Chondrocyte (in vitro differentiated cells): ENCODE results near the gene WDR76. TPM values are rescaled to one million over a fixed set of nuclear protein-coding genes. Genes with fewer than 3 reads are reported as not detected.

Source experiments
- DNase-seq: peaks from one replicate; pipeline ENCODE4 v3.0.0; 2021; ENCODE audit warnings: mixed read lengths, low spot score
- H3K27ac Mint-ChIP-seq: one replicate; pipeline ENCODE4 v1.8.0; 2021; ENCODE audit warnings: mild to moderate bottlenecking, moderate library complexity, mixed read lengths; ENCODE audit not compliant: unreplicated experiment
- H3K27me3 Mint-ChIP-seq: 2 replicates; pipeline ENCODE4 v1.8.0; 2021; ENCODE audit warnings: low read depth, mixed read lengths
- H3K36me3 Mint-ChIP-seq: 2 replicates; pipeline ENCODE4 v1.8.0; 2021; ENCODE audit warnings: low read depth, mixed read lengths
- H3K4me1 Mint-ChIP-seq: 2 replicates; pipeline ENCODE4 v1.8.0; 2021; ENCODE audit warnings: low read depth, mild to moderate bottlenecking, mixed read lengths
- H3K4me3 Mint-ChIP-seq: one replicate; pipeline ENCODE4 v1.8.0; 2021; ENCODE audit warnings: mild to moderate bottlenecking, moderate library complexity, mixed read lengths; ENCODE audit not compliant: unreplicated experiment
- H3K9me3 Mint-ChIP-seq: 2 replicates; pipeline ENCODE4 v1.8.0; 2021; ENCODE audit warnings: low read depth, mixed read lengths
- total RNA-seq: library from RNA; stranded (reverse); gene quantifications from 3 replicates; pipeline ENCODE4 v1.2.1, GENCODE V29; 2021
- TF ChIP-seq, protein P1 (sequence below): fragments of 200-600 bp; sonication (generic); IDR thresholded peaks from 2 replicates; pipeline ENCODE4 v1.5.0; 2021; ENCODE audit warnings: antibody characterized with exemption, mild to moderate bottlenecking, moderate library complexity

Gene WDR76
- total RNA-seq, 1 donor from 2014 or later = 6.1 TPM

DNA sequence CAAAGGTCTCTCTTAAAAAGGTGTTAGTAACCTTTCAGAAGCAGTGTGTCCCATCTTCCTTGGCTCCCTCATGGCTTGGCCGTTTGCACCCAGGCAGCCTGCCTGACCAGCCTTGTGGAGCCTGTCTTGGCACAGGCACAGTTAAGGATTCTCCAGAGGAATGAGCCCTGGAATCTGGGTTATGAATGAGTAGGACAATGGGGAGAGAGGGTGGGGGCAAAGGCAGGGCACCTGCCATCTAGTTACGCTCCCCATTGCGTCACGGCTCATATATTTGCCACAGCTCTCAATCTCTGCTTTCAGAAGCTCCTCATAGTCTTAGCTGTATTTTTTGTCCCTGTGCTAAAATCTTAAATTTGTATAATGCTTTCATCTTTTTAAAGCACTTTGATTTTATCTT, 50.6 kb downstream of the WDR76 start:
- H3K36me3 Mint-ChIP-seq = no peaks in the 10 kb centered on the region
- TF ChIP-seq, protein P1, sequence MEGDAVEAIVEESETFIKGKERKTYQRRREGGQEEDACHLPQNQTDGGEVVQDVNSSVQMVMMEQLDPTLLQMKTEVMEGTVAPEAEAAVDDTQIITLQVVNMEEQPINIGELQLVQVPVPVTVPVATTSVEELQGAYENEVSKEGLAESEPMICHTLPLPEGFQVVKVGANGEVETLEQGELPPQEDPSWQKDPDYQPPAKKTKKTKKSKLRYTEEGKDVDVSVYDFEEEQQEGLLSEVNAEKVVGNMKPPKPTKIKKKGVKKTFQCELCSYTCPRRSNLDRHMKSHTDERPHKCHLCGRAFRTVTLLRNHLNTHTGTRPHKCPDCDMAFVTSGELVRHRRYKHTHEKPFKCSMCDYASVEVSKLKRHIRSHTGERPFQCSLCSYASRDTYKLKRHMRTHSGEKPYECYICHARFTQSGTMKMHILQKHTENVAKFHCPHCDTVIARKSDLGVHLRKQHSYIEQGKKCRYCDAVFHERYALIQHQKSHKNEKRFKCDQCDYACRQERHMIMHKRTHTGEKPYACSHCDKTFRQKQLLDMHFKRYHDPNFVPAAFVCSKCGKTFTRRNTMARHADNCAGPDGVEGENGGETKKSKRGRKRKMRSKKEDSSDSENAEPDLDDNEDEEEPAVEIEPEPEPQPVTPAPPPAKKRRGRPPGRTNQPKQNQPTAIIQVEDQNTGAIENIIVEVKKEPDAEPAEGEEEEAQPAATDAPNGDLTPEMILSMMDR = no peak
- no peaks in the 10 kb centered on the region for H3K27me3 Mint-ChIP-seq
- H3K9me3 Mint-ChIP-seq = no peaks in the 10 kb centered on the region
- no peak overlapping the region for H3K4me3 Mint-ChIP-seq
- no peaks in the 10 kb centered on the region for H3K4me1 Mint-ChIP-seq
- H3K27ac Mint-ChIP-seq = peak overlapping the region; percentile 2
- no peak for DNase-seq

DNA sequence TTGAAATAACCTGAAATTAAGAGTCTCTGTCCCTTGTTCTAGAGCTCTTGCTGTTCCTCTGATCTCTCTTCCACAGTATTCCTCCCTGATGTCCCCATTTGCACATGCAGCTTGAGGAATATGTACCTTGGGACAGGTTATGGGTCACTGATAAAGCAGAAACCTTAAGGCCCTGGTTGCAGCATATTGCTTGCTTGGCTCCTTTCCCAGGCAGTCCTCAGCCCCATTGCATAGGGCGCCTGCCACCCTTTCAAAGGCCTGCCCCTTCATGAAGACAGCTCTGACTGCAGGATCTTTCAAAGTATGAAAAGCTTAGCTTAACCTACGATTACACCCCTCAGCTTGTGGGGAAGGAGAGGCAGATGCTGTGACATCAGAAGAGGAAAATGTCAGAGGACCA, 51.6 kb downstream of the WDR76 start:
- DNase-seq = no peak
- TF ChIP-seq, protein P1 = no peak
- Mint-ChIP-seq H3K36me3 (no peaks in the 10 kb centered on the region), H3K27ac (no peak overlapping the region), H3K27me3 (no peaks in the 10 kb centered on the region), H3K4me1 (no peaks in the 10 kb centered on the region), H3K9me3 (no peaks in the 10 kb centered on the region), H3K4me3 (no peak overlapping the region)

DNA sequence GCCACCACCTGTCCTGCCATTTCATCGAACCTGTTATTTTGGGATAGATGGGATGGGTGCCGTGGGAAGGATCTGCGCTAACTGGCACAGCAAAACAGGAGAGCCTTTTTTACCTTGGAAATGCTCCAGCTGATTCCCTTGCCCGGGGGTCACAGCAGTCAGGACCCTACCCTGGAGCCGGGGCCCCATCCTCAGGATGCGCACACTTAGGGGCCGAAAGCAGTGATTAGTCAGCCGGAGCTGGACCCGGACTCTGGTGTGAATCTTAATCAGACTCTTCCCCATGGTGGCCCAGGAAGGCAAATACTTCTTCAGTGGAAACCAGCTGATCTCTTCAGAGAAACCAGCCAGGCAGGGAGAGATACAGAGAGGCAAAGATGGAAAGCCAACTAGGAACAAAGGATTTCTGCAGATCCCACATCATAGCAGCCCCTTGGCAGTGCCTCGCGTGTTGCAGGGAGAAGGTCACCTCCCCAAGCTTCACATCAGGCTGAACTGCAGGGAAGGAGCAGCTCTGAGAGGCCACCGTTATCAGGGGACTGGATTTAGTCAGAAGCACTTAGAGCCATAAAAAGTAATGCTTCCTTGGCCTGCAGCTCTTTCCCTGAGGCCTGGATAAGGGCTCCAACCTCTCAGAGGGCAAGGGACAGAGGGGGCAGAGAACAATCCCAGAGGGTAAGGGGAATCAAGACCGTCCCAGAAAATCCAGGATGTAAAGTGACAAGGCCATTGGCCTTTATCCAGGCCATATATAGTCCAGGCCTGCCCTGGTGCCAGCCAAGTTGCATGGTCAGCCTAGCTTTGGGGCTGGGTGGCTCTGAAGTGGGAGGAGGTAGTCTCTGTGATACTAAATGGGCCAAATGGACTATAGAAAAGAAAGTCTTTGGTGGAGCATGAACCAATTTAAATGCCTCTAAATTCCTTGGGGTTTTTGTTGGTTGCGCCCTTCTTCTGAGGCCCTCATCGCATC, 52.9 kb downstream of the WDR76 start:
- H3K27me3 Mint-ChIP-seq = no peaks in the 10 kb centered on the region
- H3K4me1 Mint-ChIP-seq = no peaks in the 10 kb centered on the region
- TF ChIP-seq, protein P1 = no peak
- H3K9me3 Mint-ChIP-seq = no peaks in the 10 kb centered on the region
- H3K36me3 Mint-ChIP-seq = no peaks in the 10 kb centered on the region
- no peak for DNase-seq
- no peak overlapping the region for H3K27ac Mint-ChIP-seq
- H3K4me3 Mint-ChIP-seq = no peak overlapping the region

DNA sequence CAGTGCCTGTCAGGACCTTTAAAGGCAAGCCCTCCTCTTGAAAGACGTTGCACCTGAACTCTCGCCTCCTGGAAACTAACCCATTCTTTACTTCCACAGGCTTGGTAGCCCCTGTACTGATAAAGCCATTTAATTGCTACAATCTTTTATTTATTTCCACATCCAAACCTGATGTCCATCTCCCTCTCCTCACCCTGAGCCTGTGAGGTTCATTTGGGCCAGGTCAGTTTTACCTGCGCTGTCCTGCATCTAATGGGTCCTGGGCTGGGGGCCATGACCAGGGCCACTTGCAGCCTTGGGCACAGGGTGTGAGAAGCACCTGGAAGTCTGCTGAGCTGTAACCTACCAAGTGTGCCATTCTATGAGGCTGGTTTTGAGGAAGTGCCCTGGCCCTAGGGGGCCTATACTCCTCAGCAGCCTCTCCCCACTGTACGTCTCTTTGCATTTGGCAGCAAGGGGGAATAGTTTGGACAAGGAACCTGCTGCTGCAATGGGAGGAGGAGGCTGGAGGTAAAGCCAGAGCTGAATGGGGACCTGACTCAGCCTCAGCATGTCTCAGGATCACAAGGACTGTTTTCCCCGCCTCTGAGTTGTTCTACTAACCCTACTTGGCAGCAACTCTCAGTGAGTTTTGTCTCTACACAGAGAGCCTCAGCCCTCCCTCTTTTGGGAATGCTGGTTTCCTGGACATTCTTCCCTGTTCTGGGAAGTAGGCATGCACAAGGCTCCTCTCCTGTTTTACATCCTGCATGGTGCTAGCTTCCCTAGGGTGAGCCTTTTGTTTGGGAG, 53.8 kb downstream of the WDR76 start:
- no peak for DNase-seq
- H3K27ac Mint-ChIP-seq = no peak overlapping the region
- TF ChIP-seq, protein P1 = no peak
- no peaks in the 10 kb centered on the region for H3K9me3 Mint-ChIP-seq
- no peaks in the 10 kb centered on the region for H3K27me3 Mint-ChIP-seq
- no peaks in the 10 kb centered on the region for H3K36me3 Mint-ChIP-seq
- no peaks in the 10 kb centered on the region for H3K4me1 Mint-ChIP-seq
- no peak overlapping the region for H3K4me3 Mint-ChIP-seq

DNA sequence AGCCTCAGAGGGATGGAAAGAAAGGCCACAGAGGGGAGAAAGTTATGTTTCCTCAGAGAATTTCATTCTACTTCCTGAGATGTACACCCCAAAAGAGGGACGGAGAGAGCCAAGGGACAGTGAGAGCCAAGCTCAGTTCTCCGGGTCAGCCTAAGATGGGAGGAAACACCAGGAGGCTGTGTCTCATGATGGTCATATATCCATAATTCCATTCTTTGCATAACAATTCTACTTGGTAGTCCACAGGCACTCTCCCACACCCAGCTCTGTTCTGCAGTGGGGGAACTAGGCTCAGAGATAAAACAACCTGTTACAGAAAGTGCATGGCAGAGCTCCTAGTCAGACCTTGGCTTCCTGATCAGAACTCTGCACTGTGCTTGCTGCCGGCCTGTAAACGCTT, 54.4 kb downstream of the WDR76 start:
- TF ChIP-seq, protein P1 = no peak
- Mint-ChIP-seq H3K9me3 (no peaks in the 10 kb centered on the region), H3K4me3 (no peak overlapping the region), H3K4me1 (no peaks in the 10 kb centered on the region), H3K27ac (no peak overlapping the region), H3K27me3 (no peaks in the 10 kb centered on the region), H3K36me3 (no peaks in the 10 kb centered on the region)
- DNase-seq = no peak
